Esophagus (tissue), 2 donors: ENCODE measurements around the gene PKD1L1. TPM values are rescaled to one million over a fixed set of nuclear protein-coding genes. Genes with fewer than 3 reads are reported as not detected.

ENCODE experiments used
- H3K27ac ChIP-seq, 2 donors: one replicate each; pipeline ENCODE4 v1.5.1; 2013; ENCODE audit warnings: low read depth in 2 of 2, mild to moderate bottlenecking in 2 of 2, inconsistent platforms in 1 of 2, low read length in 1 of 2, moderate library complexity in 1 of 2
- H3K27me3 ChIP-seq, 2 donors: one replicate each; pipeline ENCODE4 v1.6.1; 2013; ENCODE audit warnings: low read length in 2 of 2, control low read depth in 1 of 2, mild to moderate bottlenecking in 1 of 2; ENCODE audit not compliant: insufficient read depth in 2 of 2, control insufficient read depth in 1 of 2
- H3K36me3 ChIP-seq, 2 donors: one replicate each; pipeline ENCODE4 v1.6.1; 2013; ENCODE audit warnings: low read length in 1 of 2; ENCODE audit not compliant: control insufficient read depth in 2 of 2, insufficient read depth in 2 of 2
- H3K4me1 ChIP-seq, 2 donors: one replicate each; pipeline ENCODE4 v1.6.1; 2013; ENCODE audit warnings: low read length in 1 of 2; ENCODE audit not compliant: control insufficient read depth in 2 of 2, insufficient read depth in 2 of 2
- H3K4me3 ChIP-seq, 2 donors: one replicate each; pipeline ENCODE4 v1.5.1; 2013; ENCODE audit warnings: low read length in 2 of 2, mild to moderate bottlenecking in 2 of 2, low read depth in 1 of 2, moderate library complexity in 1 of 2
- H3K9me3 ChIP-seq, 2 donors: one replicate each; pipeline ENCODE4 v1.6.1; 2013; ENCODE audit warnings: mild to moderate bottlenecking in 2 of 2, low read depth in 1 of 2, low read length in 1 of 2, moderate library complexity in 1 of 2; ENCODE audit not compliant: control insufficient read depth in 2 of 2, insufficient read depth in 1 of 2
- WGBS, 2 donors: extraction: QIAGEN DNeasy Blood & Tissue Kit; methylation state at CpG; one replicate each; pipeline ENCODE4 v1.1.7; 2013; 5-methylcytosine and 5-hydroxymethylcytosine counted together
- polyA plus RNA-seq, 2 donors: library from polyadenylated mRNA; stranded (reverse); fragments of 200-250 nt; gene quantifications; one replicate each; pipeline ENCODE4 v1.2.3, GENCODE V29; 2013
- donor health status: healthy with polysubstance abuse.
- donor health status: Bipolar disorder and iron deficiency.

Gene PKD1L1
- polyA plus RNA-seq, 2 donors: 0.08 to 0.25 TPM

GRCh38 chr7:47741984-47742383 lies 206.3 kb downstream of the PKD1L1 start:
- Histone ChIP-seq H3K36me3 (no peaks in the 10 kb centered on the region), H3K9me3 (no peaks in the 10 kb centered on the region), H3K4me1 (peaks cover 0 to 3% of the 10 kb centered on the region in 2 donors), H3K27me3 (no peaks in the 10 kb centered on the region), H3K4me3 (no peak overlapping the region), H3K27ac (no peak overlapping the region)
- WGBS, 2 donors: 83 to 86% methylated on average over 6 of the region's 6 CpGs

- no peaks in the 10 kb centered on the region for H3K27me3 ChIP-seq
- H3K4me1 ChIP-seq: peaks cover 0 to 3% of the 10 kb centered on the region in 2 donors
- no peak overlapping the region for H3K4me3 ChIP-seq
- H3K9me3 ChIP-seq: no peaks in the 10 kb centered on the region
- no peaks in the 10 kb centered on the region for H3K36me3 ChIP-seq
- no peak overlapping the region for H3K27ac ChIP-seq
- 81 to 82% methylated on average over 8 of the region's 8 CpGs for WGBS, 2 donors
These were observed 208.4 kb downstream of the PKD1L1 start for GRCh38 chr7:47739891-47740290.

- WGBS, 2 donors: 86 to 88% methylated on average over 9 of the region's 9 CpGs
- Histone ChIP-seq H3K27me3 (peaks cover 0 to 2% of the 10 kb centered on the region in 2 donors), H3K27ac (no peak overlapping the region), H3K9me3 (no peaks in the 10 kb centered on the region), H3K36me3 (no peaks in the 10 kb centered on the region), H3K4me1 (peaks cover 0 to 3% of the 10 kb centered on the region in 2 donors), H3K4me3 (no peak overlapping the region)
These were observed 208.9 kb downstream of the PKD1L1 start for GRCh38 chr7:47739301-47739875.

DNA sequence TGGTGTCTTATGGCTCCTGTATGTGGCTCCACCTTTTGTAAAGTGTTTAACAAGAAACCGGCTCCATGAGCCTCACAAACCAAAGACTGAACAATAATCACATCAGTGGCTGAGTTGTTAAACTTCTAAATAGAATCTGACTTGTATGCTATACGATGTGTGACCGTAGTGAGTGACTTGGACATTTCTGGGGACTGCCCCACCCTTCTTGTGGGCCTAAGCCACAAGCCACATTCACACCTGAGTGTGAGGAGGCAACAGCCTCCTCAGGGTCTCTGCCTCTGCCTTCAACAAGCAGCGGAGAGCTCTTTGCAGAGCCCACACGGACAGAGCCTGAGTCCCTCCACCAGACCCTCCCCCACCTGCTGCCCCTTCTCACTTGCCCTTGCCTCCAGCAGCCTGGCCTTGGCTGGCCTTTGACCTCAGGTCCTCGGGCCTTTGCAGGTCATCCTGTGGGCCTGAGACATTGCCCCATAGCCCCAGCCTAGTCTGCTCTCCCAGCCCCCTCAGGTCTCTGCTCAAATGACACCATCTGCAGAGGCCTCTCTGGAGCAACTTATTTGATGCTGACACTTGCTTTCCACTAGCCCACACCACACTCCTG lies 209.6 kb downstream of the PKD1L1 start:
- Histone ChIP-seq H3K9me3 (no peaks in the 10 kb centered on the region), H3K4me3 (no peak overlapping the region), H3K27me3 (peaks cover 0 to 2% of the 10 kb centered on the region in 2 donors), H3K4me1 (no peaks in the 10 kb centered on the region), H3K27ac (no peak overlapping the region), H3K36me3 (no peaks in the 10 kb centered on the region)
- whole genome bisulfite sequencing, 2 donors: 76 to 77% methylated on average over 6 of the region's 6 CpGs

DNA sequence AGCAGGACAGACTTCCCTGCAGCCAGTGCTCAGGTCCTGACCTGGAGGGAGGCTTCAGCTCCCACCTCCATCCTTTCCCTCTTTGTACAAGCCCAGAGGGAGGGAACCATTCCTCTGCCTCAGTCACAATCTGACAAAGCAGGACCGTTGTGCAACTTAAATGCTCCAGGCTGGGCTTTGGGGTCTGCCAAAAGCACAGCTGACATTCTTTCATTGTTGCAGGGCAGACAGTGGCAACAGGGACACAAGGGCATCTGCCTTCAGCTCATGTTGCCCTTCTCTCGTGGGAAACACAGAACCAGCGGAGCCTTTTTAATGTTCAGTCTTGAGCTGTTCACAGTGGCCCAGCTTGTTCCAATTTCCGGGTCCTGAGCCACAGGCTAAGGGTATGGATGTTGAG lies 210.7 kb downstream of the PKD1L1 start:
- H3K9me3 ChIP-seq: no peaks in the 10 kb centered on the region
- H3K36me3 ChIP-seq: no peaks in the 10 kb centered on the region
- no peak overlapping the region for H3K4me3 ChIP-seq
- WGBS, 2 donors: 90 to 92% methylated on average over 4 of the region's 4 CpGs
- H3K27me3 ChIP-seq: peaks cover 0 to 2% of the 10 kb centered on the region in 2 donors
- no peak overlapping the region for H3K27ac ChIP-seq
- no peaks in the 10 kb centered on the region for H3K4me1 ChIP-seq

- Histone ChIP-seq H3K36me3 (no peaks in the 10 kb centered on the region), H3K27me3 (peaks cover 0 to 2% of the 10 kb centered on the region in 2 donors), H3K9me3 (peaks cover 0 to 4% of the 10 kb centered on the region in 2 donors), H3K4me1 (no peaks in the 10 kb centered on the region), H3K4me3 (no peak overlapping the region), H3K27ac (no peak overlapping the region)
- 93 to 97% methylated on average over 6 of the region's 6 CpGs for WGBS, 2 donors
These were observed 212.6 kb downstream of the PKD1L1 start for GRCh38 chr7:47735431-47736345.

DNA sequence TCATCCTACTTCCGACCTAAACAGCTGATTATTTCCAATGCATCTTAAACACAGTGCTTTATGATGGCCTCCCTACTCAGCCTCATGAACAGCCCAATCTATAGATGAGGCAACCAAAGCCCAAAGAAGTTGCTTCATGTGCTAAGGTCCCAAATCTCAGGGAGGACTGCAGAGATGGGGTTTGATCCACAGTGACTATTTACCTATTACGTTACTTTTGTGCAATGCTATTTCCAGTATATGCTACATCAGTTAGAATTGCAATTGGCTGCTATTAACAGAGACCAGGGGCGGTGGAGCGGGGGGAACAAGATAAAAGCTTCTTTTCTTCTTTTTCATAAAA lies 213.3 kb downstream of the PKD1L1 start:
- Histone ChIP-seq H3K4me3 (no peak overlapping the region), H3K27ac (no peak overlapping the region), H3K4me1 (no peaks in the 10 kb centered on the region), H3K27me3 (peaks cover 0 to 2% of the 10 kb centered on the region in 2 donors), H3K9me3 (peaks cover 0 to 4% of the 10 kb centered on the region in 2 donors), H3K36me3 (no peaks in the 10 kb centered on the region)
- 91 to 93% methylated on average over 4 of the region's 4 CpGs for WGBS, 2 donors

- Histone ChIP-seq H3K9me3 (peaks cover 0 to 4% of the 10 kb centered on the region in 2 donors), H3K36me3 (no peaks in the 10 kb centered on the region), H3K4me1 (no peaks in the 10 kb centered on the region), H3K27ac (no peak overlapping the region), H3K4me3 (no peak overlapping the region), H3K27me3 (peaks cover 0 to 2% of the 10 kb centered on the region in 2 donors)
- 66 to 78% methylated on average over 11 of the region's 11 CpGs for WGBS, 2 donors
These were observed 213.8 kb downstream of the PKD1L1 start for GRCh38 chr7:47734287-47734948.

DNA sequence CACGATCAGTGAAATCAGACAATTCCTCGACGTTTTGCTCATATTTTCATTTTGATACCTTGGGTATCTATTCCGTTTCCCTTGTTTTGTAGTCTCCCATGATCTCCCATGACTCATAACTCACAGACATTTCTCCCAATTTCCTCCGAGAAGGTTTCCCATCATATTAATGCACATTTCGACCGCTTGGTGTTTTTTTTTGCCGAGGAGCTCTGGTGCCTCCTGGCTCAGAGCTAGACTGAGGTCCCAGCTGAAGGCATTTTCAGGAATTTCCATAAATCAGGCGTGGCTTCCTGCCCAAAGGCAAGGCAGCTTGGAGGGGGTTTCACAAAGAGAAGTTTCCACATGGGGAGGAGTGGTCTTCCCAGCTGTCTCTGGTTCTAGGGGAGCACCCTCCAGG lies 218.1 kb downstream of the PKD1L1 start:
- H3K27ac ChIP-seq: no peak overlapping the region

More for the DNA sequence above, 218.1 kb downstream of the PKD1L1 start:
- peaks cover 0 to 4% of the 10 kb centered on the region in 2 donors for H3K9me3 ChIP-seq
- 84 to 88% methylated on average over 9 of the region's 9 CpGs for WGBS, 2 donors
- H3K4me1 ChIP-seq: no peaks in the 10 kb centered on the region
- peaks cover 0 to 2% of the 10 kb centered on the region in 2 donors for H3K27me3 ChIP-seq
- no peak overlapping the region for H3K4me3 ChIP-seq
- no peaks in the 10 kb centered on the region for H3K36me3 ChIP-seq
